Nephron (organoid): ENCODE data around the gene TMEM171.
A peak's percentile ranks its signal among the peaks of the same experiment; 100 is the strongest.

Source experiments
- H3K27ac Mint-ChIP-seq, 3 experiments: 2 replicates each; pipeline ENCODE4 v1.8.0; 2020; ENCODE audit warnings: mixed read lengths in 3 of 3, mild to moderate bottlenecking in 2 of 3, moderate library complexity in 1 of 3
- H3K27me3 Mint-ChIP-seq: 2 replicates; pipeline ENCODE4 v1.8.0; 2021; ENCODE audit warnings: low read depth, mild to moderate bottlenecking, moderate library complexity, mixed read lengths
- H3K36me3 Mint-ChIP-seq: 2 replicates; pipeline ENCODE4 v1.8.0; 2020; ENCODE audit warnings: low read depth, mixed read lengths
- H3K4me1 Mint-ChIP-seq: 2 replicates; pipeline ENCODE4 v1.8.0; 2020; ENCODE audit warnings: mixed read lengths
- H3K4me3 Mint-ChIP-seq, 3 experiments: 2 replicates each; pipeline ENCODE4 v1.8.0; 2020; ENCODE audit warnings: mild to moderate bottlenecking in 3 of 3, mixed read lengths in 3 of 3, moderate library complexity in 2 of 3
- H3K9me3 Mint-ChIP-seq: 2 replicates; pipeline ENCODE4 v1.8.0; 2020; ENCODE audit warnings: mixed read lengths
- TF ChIP-seq, protein P1 (sequence below), 3 experiments: fragments of 200-600 bp; sonication (generic); IDR thresholded peaks; one replicate each; pipeline ENCODE4 v1.5.0; 2021; ENCODE audit warnings: antibody characterized with exemption in 3 of 3; ENCODE audit not compliant: unreplicated experiment in 3 of 3

TMEM171 gene, protein sequence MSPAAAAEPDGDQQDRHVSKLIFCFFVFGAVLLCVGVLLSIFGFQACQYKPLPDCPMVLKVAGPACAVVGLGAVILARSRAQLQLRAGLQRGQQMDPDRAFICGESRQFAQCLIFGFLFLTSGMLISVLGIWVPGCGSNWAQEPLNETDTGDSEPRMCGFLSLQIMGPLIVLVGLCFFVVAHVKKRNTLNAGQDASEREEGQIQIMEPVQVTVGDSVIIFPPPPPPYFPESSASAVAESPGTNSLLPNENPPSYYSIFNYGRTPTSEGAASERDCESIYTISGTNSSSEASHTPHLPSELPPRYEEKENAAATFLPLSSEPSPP

DNA sequence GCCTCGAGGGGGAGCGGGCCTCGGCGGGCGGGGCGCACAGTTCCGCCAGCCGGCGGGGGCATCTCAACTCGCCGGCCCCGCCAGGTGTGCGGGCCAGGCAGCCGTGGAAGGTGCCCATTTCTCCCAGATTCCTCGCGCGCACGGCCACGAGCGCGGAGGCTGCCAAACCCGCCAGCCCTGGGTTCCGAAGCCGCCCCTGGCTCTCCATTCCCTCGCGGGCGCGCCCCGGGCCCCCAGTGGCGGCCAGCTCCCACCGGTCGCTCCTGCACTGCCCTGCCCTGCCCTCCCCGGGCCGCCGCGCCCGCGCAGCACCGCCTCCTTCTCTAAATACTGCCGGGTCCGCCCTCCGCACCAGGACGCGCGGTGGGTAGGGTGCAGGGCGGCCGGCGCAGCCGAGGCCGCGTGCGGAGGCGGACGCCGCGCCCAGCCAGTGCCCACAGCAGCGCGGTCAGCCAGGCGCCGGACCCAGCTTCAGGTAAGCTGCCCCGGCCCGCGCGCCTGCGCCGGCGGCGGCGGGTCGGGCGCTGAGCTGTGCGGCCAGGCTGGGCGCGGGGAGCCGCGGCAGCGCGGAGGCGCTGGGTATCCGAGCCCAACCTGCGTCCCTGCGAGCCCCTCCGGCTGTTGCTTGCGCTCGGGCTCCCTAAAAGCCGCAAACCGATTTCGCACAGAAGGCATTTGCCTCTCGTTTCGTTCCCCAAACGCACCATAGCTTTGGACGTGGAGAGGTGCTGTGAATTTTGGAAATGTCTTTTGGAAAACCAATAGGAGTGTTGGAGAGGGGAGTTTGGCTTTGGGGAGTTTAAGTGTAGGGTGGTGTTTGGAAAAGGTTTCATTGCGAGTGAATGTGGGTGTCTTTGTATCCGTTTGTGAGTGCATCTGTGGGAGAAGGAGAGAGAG, at the start of gene TMEM171:
Gene TMEM171 (plus strand): TSS at position 354 of the 897 bp plus-strand sequence. CDS start 2,799 bp downstream, outside the sequence.
- H3K27ac Mint-ChIP-seq = no peak within 1 kb of the TSS
- peak within 1 kb of the TSS; percentile 79 to 86 (median 79) for H3K4me3 Mint-ChIP-seq
- H3K36me3 Mint-ChIP-seq = no peaks in the 10 kb centered on the region
- peaks cover 86% of the 10 kb centered on the region for H3K27me3 Mint-ChIP-seq
- no peaks in the 10 kb centered on the region for H3K9me3 Mint-ChIP-seq
- peaks cover 15% of the 10 kb centered on the region for H3K4me1 Mint-ChIP-seq
- TF ChIP-seq, protein P1, sequence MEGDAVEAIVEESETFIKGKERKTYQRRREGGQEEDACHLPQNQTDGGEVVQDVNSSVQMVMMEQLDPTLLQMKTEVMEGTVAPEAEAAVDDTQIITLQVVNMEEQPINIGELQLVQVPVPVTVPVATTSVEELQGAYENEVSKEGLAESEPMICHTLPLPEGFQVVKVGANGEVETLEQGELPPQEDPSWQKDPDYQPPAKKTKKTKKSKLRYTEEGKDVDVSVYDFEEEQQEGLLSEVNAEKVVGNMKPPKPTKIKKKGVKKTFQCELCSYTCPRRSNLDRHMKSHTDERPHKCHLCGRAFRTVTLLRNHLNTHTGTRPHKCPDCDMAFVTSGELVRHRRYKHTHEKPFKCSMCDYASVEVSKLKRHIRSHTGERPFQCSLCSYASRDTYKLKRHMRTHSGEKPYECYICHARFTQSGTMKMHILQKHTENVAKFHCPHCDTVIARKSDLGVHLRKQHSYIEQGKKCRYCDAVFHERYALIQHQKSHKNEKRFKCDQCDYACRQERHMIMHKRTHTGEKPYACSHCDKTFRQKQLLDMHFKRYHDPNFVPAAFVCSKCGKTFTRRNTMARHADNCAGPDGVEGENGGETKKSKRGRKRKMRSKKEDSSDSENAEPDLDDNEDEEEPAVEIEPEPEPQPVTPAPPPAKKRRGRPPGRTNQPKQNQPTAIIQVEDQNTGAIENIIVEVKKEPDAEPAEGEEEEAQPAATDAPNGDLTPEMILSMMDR (IDR thresholded peaks at IDR 0.05; ENCODE audit: unreplicated experiment in 3 of 3) = no peak

DNA sequence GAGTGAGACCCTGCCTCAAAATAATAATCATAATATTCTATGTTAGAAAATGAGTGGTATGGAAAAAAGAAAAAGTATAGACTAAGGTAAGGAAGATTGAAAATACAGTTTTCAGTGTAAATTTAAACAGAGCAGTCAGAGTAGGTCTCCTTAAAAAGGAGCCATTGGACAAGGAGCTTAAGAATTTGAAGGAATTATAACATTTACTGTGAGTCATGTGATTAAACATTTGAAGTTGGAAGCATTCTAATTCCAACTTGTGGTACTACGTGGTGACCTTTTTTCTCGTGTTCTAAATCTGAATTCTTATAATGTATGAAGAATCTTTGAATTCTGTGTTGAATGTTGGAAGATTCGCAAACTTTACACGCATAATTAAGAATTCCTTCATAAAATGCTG, 39.3 kb upstream of the TMEM171 start:
- TF ChIP-seq, protein P1 (IDR thresholded peaks at IDR 0.05; ENCODE audit: unreplicated experiment in 3 of 3) = no peak
- Mint-ChIP-seq H3K9me3 (no peaks in the 10 kb centered on the region), H3K4me1 (no peaks in the 10 kb centered on the region), H3K4me3 (no peak overlapping the region), H3K27ac (no peak overlapping the region), H3K27me3 (no peaks in the 10 kb centered on the region), H3K36me3 (peaks cover 13% of the 10 kb centered on the region)

DNA sequence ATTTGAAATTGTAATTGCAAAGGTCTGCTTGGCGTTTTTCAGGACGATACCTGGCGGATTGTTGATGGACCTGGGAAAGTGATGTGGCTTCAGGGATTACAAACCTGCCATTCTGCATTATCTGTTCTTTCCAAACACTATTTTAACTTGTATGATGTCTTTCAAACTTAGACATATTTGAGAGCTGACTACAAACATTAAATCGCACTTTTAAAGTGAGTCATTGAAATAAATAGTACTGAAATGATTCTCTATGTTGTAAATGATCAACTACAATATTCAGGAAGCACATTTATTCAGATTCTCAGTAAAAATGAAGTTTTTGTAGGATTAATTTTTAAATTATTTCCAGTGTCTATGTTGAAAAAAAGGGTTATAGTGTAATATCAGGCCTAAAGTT, 32.3 kb upstream of the TMEM171 start:
- no peak overlapping the region for H3K4me3 Mint-ChIP-seq
- no peaks in the 10 kb centered on the region for H3K27me3 Mint-ChIP-seq
- H3K4me1 Mint-ChIP-seq = no peaks in the 10 kb centered on the region
- H3K9me3 Mint-ChIP-seq = no peaks in the 10 kb centered on the region
- H3K27ac Mint-ChIP-seq = no peak overlapping the region
- peaks cover 22% of the 10 kb centered on the region for H3K36me3 Mint-ChIP-seq
- TF ChIP-seq, protein P1 (IDR thresholded peaks at IDR 0.05; ENCODE audit: unreplicated experiment in 3 of 3) = no peak

DNA sequence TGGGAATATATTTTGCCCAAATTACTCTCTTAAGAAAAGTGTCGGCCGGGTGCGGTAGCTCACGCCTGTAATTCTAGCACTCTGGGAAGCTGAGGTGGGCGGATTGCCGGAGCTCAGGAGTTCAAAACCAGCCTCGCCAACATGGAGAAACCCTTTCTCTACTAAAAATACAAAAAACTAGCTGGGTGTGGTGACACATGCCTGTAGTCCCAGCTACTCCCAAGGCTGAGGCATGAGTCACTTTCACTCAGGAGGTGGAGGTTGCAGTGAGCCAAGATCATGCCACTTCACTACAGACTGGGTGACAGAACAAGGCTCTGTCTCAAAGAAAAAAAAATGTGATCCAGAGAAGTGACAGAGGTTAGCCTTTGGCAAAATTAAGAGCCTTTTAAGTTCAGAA, 26.4 kb upstream of the TMEM171 start:
- Mint-ChIP-seq H3K36me3 (peaks cover 4% of the 10 kb centered on the region), H3K27ac (no peak overlapping the region), H3K9me3 (peaks cover 9% of the 10 kb centered on the region), H3K4me3 (no peak overlapping the region), H3K27me3 (no peaks in the 10 kb centered on the region), H3K4me1 (no peaks in the 10 kb centered on the region)
- TF ChIP-seq, protein P1 (IDR thresholded peaks at IDR 0.05; ENCODE audit: unreplicated experiment in 3 of 3) = no peak

DNA sequence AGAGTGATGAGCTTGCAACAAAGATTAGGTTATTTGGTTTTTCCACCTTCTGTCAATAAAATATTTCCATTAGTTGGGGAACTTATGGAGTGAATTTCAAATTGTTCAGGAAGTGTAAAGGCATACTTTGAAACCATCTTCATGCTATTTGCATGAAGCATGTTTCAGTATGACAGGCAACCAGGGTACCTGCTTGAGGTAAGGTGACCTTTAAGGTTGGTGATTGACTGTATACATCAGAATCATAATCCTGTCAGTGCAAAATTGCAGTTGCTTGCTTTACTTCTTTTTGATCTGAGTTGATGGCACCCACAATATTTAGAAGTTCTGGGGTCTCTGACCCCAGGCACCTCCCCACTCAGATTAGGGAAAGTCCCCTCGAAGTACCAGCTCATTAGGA, 26.0 kb upstream of the TMEM171 start:
- TF ChIP-seq, protein P1 (IDR thresholded peaks at IDR 0.05; ENCODE audit: unreplicated experiment in 3 of 3) = no peak
- Mint-ChIP-seq H3K4me3 (no peak overlapping the region), H3K36me3 (peaks cover 4% of the 10 kb centered on the region), H3K4me1 (no peaks in the 10 kb centered on the region), H3K27ac (no peak overlapping the region), H3K9me3 (peaks cover 9% of the 10 kb centered on the region), H3K27me3 (no peaks in the 10 kb centered on the region)
